SK-N-MC (cell line): ENCODE results near the gene TMEM52B.

Experiments used
- DNase-seq: peaks from one replicate; pipeline ENCODE4 v3.0.0-alpha.2; 2011; ENCODE audit warnings: low read depth, low spot score
- H3K27ac ChIP-seq: fragments of 200-600 bp; sonication (generic); 2 replicates; pipeline ENCODE4 v1.5.1; 2016; ENCODE audit warnings: mixed run types
- H3K36me3 ChIP-seq: fragments of 200-600 bp; sonication (generic); 2 replicates; pipeline ENCODE4 v1.6.1; 2017; ENCODE audit warnings: antibody characterized with exemption, low read length, mixed read lengths; ENCODE audit not compliant: insufficient read depth
- H3K4me3 ChIP-seq: fragments of 200-600 bp; sonication (generic); 2 replicates; pipeline ENCODE4 v1.5.1; 2016
- H3K9ac ChIP-seq: fragments of 200-600 bp; sonication (generic); 2 replicates; pipeline ENCODE4 v1.8.0; 2017; ENCODE audit warnings: mixed run types, mixed read lengths; ENCODE audit not compliant: insufficient read length
- H3K9me3 ChIP-seq: fragments of 200-600 bp; sonication (generic); 2 replicates; pipeline ENCODE4 v1.6.1; 2017; ENCODE audit warnings: low read depth, mild to moderate bottlenecking, antibody characterized with exemption, low read length, moderate library complexity, mixed read lengths
- EZH2 ChIP-seq: fragments of 200-600 bp; sonication (generic); IDR thresholded peaks from one replicate; pipeline ENCODE4 v1.6.1; 2017; ENCODE audit warnings: antibody characterized with exemption
- FOXP2 ChIP-seq: optimal IDR thresholded peaks from 2 replicates; pipeline ENCODE3; 2011; ENCODE audit warnings: mild to moderate bottlenecking, moderate library complexity; ENCODE audit not compliant: insufficient read depth; ENCODE audit errors: extremely low read length, control extremely low read depth
- POLR2AphosphoS5 ChIP-seq: IDR thresholded peaks from 2 replicates; pipeline ENCODE4 v1.6.1; 2012; ENCODE audit warnings: mild to moderate bottlenecking, low read depth, low read length, borderline replicate concordance

The TMEM52B gene

DNA sequence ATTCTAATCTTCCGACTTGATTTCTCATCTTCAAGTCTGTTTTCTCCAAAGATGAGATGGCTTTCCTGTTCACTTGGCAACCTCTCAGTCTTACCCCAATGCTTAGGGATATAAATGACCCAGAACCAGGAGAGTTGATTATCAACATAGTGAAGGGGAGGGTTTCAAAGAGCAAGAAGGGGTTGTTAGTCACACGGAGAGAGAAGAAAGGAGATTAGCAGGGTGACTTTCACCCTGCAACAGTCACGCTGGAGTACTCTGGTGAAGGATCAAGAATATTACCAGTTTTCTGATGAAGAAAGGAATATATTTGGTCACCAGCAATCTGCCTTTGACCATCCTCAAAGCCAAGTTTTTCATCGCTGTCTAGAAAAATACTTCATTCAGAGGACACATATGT is at the start of gene TMEM52B:
Gene TMEM52B, plus strand, starts transcription at position 212 of the 400 bp plus-strand sequence. CDS start 543 bp downstream, outside the sequence.
- Histone ChIP-seq H3K9ac (no peak within 1 kb of the TSS), H3K27ac (no peak within 1 kb of the TSS), H3K9me3 (no peaks in the 10 kb centered on the region), H3K4me3 (no peak within 1 kb of the TSS), H3K36me3 (no peaks in the 10 kb centered on the region)
- no peak for DNase-seq
- TF ChIP-seq FOXP2 (no peak), POLR2AphosphoS5 (no peak), EZH2 (no peak)

DNA sequence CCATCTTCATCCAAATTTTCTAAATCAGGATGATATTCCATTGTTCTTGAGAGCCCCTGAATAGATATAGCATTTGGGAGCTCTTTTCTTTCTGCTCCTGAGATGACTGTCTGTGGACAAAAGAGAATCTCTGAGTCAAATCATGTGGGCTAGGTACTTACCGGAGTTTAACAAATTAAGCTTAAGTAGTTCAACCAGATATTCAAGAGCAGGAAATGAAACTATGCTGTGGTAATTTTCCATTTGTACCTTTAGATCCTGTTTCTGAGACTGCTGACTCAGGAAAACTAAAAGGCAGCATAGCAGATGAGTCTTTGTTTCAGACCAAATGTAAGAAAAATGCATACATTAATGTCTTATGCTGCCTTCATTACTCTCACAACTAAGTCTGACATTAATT is 48.8 kb upstream of the TMEM52B start, which contains the start of gene CLEC7A:
Gene CLEC7A, minus strand, starts transcription at position 158 of the 400 bp plus-strand sequence. Its CDS starts 117 bp downstream, at position 41.
- DNase-seq, result peak; percentile 37

DNA sequence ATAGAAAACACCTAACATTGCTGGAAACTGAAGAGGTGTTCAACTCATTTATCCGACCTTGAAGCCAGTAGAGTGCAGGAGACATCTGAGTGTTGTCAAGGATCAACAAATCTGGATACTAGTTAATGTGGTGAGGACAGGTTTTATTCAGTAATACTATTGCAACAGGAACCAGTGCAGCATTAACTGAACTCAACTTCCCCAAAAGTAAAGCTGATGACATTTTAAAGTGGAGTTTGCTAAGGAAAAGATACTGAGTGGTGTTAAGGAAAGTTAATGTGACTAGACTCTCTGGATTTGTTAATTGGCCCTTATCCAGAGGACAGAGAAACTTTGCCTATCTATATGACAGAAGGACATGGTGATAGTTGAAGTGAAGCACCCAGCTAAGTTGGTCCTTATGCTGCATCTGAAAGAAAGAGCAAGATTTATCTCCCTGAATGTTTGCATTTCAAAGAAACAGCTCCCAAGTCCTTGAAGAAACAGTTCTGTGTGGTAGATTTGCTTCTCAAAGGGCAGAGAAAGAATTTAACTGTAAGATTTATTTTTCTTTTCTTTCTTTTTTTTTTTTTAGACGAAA is 47.6 kb upstream of the TMEM52B start:
- Histone ChIP-seq H3K27ac (no peak overlapping the region), H3K36me3 (no peaks in the 10 kb centered on the region), H3K4me3 (no peak overlapping the region), H3K9ac (no peak overlapping the region), H3K9me3 (no peaks in the 10 kb centered on the region)
- no peak for TF ChIP-seq FOXP2
- DNase-seq, result no peak

More for the DNA sequence above, 48.8 kb upstream of the TMEM52B start, which contains the start of gene CLEC7A:
- Histone ChIP-seq H3K4me3 (no peak within 1 kb of the TSS; the same call in 1 of the 2 replicates), H3K9me3 (no peaks in the 10 kb centered on the region), H3K36me3 (no peaks in the 10 kb centered on the region), H3K9ac (no peak within 1 kb of the TSS), H3K27ac (no peak within 1 kb of the TSS)
- TF ChIP-seq EZH2 (no peak), POLR2AphosphoS5 (no peak), FOXP2 (no peak)

DNA sequence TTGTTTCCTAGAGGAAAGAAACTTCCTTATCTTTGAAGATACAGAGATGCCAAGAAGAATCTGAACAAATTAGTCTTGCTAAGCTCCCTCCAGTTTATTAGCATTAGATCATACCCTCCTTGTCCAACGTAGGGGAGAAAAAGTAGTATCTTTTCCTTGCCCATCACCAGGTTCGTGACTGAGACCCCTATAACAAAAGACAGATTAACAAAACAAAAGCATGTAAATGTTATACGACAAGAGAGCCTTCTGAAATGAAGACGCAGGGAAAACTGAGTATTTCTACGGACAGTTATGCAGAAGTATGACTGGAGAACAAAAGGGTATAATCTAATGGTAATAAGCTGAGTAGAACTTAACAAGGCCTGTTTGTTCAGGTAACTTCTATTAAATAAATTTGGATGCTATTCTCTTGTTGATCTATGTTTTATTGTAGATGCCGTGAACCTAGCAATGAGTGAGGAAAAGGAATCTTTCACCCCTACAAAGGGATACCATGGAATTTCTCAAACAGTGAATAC is 45.9 kb upstream of the TMEM52B start:
- TF ChIP-seq EZH2, result no peak
- no peak for TF ChIP-seq FOXP2
- TF ChIP-seq POLR2AphosphoS5, result no peak
- H3K36me3 ChIP-seq, result no peaks in the 10 kb centered on the region
- H3K9me3 ChIP-seq, result no peaks in the 10 kb centered on the region
- no peak overlapping the region for H3K4me3 ChIP-seq
- DNase-seq, result no peak
- no peak overlapping the region for H3K9ac ChIP-seq
- H3K27ac ChIP-seq, result no peak overlapping the region

DNA sequence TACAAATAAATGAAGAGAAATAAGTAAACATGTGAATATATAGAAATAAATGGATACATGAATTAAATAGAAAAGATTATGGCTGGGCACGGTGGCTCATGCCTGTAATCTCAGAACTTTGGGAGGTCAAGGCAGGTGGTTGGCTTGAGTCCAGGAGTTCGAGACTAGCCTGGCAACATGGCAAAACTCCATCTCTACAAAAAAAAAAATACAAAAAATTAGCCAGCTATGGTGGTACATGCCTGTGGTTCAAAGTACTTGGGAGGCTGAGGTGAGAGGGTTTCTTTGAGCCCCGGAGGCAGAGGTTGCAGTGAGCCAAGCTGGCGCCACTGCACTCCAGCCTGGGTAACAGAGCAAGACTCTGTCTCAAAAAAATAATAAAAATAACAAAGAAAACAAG is 43.7 kb upstream of the TMEM52B start:
- Histone ChIP-seq H3K9me3 (no peaks in the 10 kb centered on the region), H3K4me3 (no peak overlapping the region), H3K27ac (no peak overlapping the region), H3K36me3 (no peaks in the 10 kb centered on the region), H3K9ac (no peak overlapping the region)
- TF ChIP-seq FOXP2 (no peak), EZH2 (no peak), POLR2AphosphoS5 (no peak)
- DNase-seq, result no peak

DNA sequence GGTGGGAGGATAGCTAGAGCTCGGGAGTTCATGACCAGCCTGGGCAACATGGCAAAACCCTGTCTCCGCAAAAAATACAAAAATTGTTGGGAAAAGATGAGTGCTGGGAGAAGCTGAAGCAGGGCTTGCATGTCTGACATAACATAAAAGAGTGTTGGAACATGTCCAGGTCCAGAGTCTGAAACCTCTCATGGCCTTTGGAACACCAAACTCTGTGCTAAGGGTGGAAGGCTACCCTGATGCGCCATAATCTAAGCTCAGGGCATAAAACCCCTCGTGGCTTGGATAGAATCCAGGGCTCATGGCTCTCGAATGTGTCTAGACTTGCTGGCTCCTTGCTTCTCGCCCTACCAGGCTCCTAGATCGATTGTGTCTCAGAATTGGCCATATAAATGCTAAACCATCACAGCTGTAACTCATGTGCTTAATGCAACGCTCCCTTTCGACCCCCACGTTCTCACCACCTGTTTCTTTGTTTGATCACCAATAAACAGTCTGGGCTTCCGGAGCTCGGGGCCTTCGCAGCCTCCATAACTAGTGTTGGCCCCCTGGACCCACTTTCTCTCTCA is 42.1 kb upstream of the TMEM52B start:
- H3K36me3 ChIP-seq, result no peaks in the 10 kb centered on the region
- no peak overlapping the region for H3K27ac ChIP-seq
- no peaks in the 10 kb centered on the region for H3K9me3 ChIP-seq
- no peak for DNase-seq
- H3K4me3 ChIP-seq, result no peak overlapping the region
- H3K9ac ChIP-seq, result no peak overlapping the region
- no peak for TF ChIP-seq FOXP2
- TF ChIP-seq EZH2, result no peak
- no peak for TF ChIP-seq POLR2AphosphoS5

DNA sequence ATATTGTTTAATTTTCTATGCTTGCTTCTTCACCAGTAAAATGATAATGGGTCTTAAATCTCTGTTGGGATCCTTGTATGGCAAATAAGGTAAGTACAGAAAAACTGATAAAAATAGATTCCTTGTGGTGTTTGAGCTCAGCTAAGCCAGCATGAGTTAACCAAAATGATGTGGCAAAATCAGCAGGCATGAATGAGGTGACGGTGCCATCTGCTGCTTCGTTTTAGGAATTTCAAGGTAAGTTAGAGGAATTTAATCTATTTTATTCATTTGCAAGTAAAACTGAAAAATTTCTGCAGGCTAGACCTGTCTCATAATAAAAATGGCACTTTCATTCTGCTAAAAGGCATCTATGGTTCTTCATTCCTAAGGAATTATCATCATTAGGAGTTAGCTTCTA is 38.8 kb upstream of the TMEM52B start:
- H3K27ac ChIP-seq, result no peak overlapping the region
- TF ChIP-seq POLR2AphosphoS5 (no peak), EZH2 (no peak), FOXP2 (no peak)
- H3K36me3 ChIP-seq, result no peaks in the 10 kb centered on the region
- DNase-seq, result peak; percentile 61
- no peak overlapping the region for H3K9ac ChIP-seq
- H3K9me3 ChIP-seq, result no peaks in the 10 kb centered on the region
- no peak overlapping the region for H3K4me3 ChIP-seq

DNA sequence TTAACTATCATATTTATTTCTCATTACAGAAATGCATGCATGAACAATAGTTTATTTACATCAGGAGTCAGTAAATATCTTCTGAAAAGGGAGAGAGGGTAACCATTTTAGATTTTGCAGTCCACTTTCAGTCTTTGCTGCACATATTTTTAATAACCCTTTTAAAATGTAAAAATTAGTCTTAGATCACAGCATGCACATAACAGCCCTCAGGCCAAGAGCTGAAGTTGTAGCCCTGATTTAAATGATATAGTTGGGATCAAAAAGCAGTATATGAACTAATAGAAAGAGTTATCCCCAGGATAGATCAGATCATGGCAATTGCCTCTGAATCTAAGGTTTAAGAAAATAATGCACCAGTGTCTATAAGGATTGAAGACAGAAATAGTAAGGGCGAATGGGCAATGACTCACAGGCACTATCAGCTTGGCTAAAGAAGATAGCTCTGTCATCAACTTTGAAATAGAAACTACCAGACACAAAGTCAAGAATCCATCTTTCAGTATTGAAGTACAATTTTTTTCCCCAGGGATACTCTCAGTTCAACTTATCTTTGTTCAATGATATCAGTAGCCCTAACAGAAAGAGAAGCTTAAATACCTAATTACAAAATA is 35.7 kb upstream of the TMEM52B start:
- no peak for TF ChIP-seq POLR2AphosphoS5
- no peak for TF ChIP-seq FOXP2
- no peak for TF ChIP-seq EZH2
- Histone ChIP-seq H3K9me3 (no peaks in the 10 kb centered on the region), H3K27ac (no peak overlapping the region), H3K36me3 (no peaks in the 10 kb centered on the region), H3K4me3 (no peak overlapping the region), H3K9ac (no peak overlapping the region)
- no peak for DNase-seq
